ENCODE measurements around the gene LCE1B.

LCE1B gene

GRCh38 chr1:152811671-152812070 lies at the start of gene LCE1B:
Gene LCE1B, plus strand, starts transcription at chr1:152811971. Its CDS starts 476 bp downstream, at chr1:152812447.
- Histone ChIP-seq H3K4me1 (ENCODE audit: insufficient read depth, low read length) (no peaks in the 10 kb centered on the region), H3K27me3 (ENCODE audit: control insufficient read depth in 1 of 2, insufficient read depth in 2 of 2, low read length in 2 of 2) (no peaks in the 10 kb centered on the region), H3K27ac (ENCODE audit: low read depth, low read length) (no peak within 1 kb of the TSS), H3K4me3 (ENCODE audit: low read depth in 1 of 2, low read length in 2 of 2) (no peak within 1 kb of the TSS), H3K9me3 (ENCODE audit: low read length) (no peaks in the 10 kb centered on the region), H3K9ac (ENCODE audit: low read length) (no peak within 1 kb of the TSS), H3K36me3 (ENCODE audit: insufficient read depth, low read length) (no peaks in the 10 kb centered on the region)

GRCh38 chr1:152768847-152769533 lies 42.8 kb upstream of the LCE1B start:
- Histone ChIP-seq H3K36me3 (ENCODE audit: insufficient read depth, low read length) (no peaks in the 10 kb centered on the region), H3K9me3 (ENCODE audit: low read length) (no peaks in the 10 kb centered on the region), H3K27me3 (ENCODE audit: control insufficient read depth in 1 of 2, insufficient read depth in 2 of 2, low read length in 2 of 2) (no peaks in the 10 kb centered on the region), H3K9ac (ENCODE audit: low read length) (no peak overlapping the region), H3K27ac (ENCODE audit: low read depth, low read length) (no peak overlapping the region), H3K4me1 (ENCODE audit: insufficient read depth, low read length) (no peaks in the 10 kb centered on the region), H3K4me3 (ENCODE audit: low read depth in 1 of 2, low read length in 2 of 2) (no peak overlapping the region)

- Histone ChIP-seq H3K4me3 (ENCODE audit: low read depth in 1 of 2, low read length in 2 of 2) (no peak overlapping the region), H3K27me3 (ENCODE audit: control insufficient read depth in 1 of 2, insufficient read depth in 2 of 2, low read length in 2 of 2) (no peaks in the 10 kb centered on the region)
These were observed 41.4 kb upstream of the LCE1B start for GRCh38 chr1:152770411-152770810.

GRCh38 chr1:152774875-152775274 lies 36.9 kb upstream of the LCE1B start, which contains the start of gene LCE1F:
Gene LCE1F, plus strand, starts transcription at chr1:152775140. Its CDS starts 1,232 bp downstream, at chr1:152776372.
- H3K4me1 ChIP-seq (ENCODE audit: insufficient read depth, low read length) = no peaks in the 10 kb centered on the region
- no peaks in the 10 kb centered on the region for H3K27me3 ChIP-seq (ENCODE audit: control insufficient read depth in 1 of 2, insufficient read depth in 2 of 2, low read length in 2 of 2)
- no peaks in the 10 kb centered on the region for H3K36me3 ChIP-seq (ENCODE audit: insufficient read depth, low read length)
- no peaks in the 10 kb centered on the region for H3K9me3 ChIP-seq (ENCODE audit: low read length)
- H3K27ac ChIP-seq (ENCODE audit: low read depth, low read length) = no peak within 1 kb of the TSS
- H3K9ac ChIP-seq (ENCODE audit: low read length) = no peak within 1 kb of the TSS
- no peak within 1 kb of the TSS for H3K4me3 ChIP-seq (ENCODE audit: low read depth in 1 of 2, low read length in 2 of 2)

More at GRCh38 chr1:152770411-152770810, 41.4 kb upstream of the LCE1B start:
- Histone ChIP-seq H3K27ac (ENCODE audit: low read depth, low read length) (no peak overlapping the region), H3K9ac (ENCODE audit: low read length) (no peak overlapping the region), H3K9me3 (ENCODE audit: low read length) (no peaks in the 10 kb centered on the region), H3K4me1 (ENCODE audit: insufficient read depth, low read length) (no peaks in the 10 kb centered on the region), H3K36me3 (ENCODE audit: insufficient read depth, low read length) (no peaks in the 10 kb centered on the region)

GRCh38 chr1:152776361-152776760 lies 35.4 kb upstream of the LCE1B start:
- no peaks in the 10 kb centered on the region for H3K36me3 ChIP-seq (ENCODE audit: insufficient read depth, low read length)

GRCh38 chr1:152777510-152778137 lies 34.1 kb upstream of the LCE1B start:
- Histone ChIP-seq H3K4me3 (ENCODE audit: low read depth in 1 of 2, low read length in 2 of 2) (no peak overlapping the region), H3K4me1 (ENCODE audit: insufficient read depth, low read length) (no peaks in the 10 kb centered on the region), H3K9me3 (ENCODE audit: low read length) (no peaks in the 10 kb centered on the region), H3K36me3 (ENCODE audit: insufficient read depth, low read length) (no peaks in the 10 kb centered on the region), H3K9ac (ENCODE audit: low read length) (no peak overlapping the region), H3K27ac (ENCODE audit: low read depth, low read length) (no peak overlapping the region), H3K27me3 (ENCODE audit: control insufficient read depth in 1 of 2, insufficient read depth in 2 of 2, low read length in 2 of 2) (no peaks in the 10 kb centered on the region)

More at GRCh38 chr1:152776361-152776760, 35.4 kb upstream of the LCE1B start:
- Histone ChIP-seq H3K9me3 (ENCODE audit: low read length) (no peaks in the 10 kb centered on the region), H3K4me1 (ENCODE audit: insufficient read depth, low read length) (no peaks in the 10 kb centered on the region), H3K27ac (ENCODE audit: low read depth, low read length) (no peak overlapping the region), H3K27me3 (ENCODE audit: control insufficient read depth in 1 of 2, insufficient read depth in 2 of 2, low read length in 2 of 2) (no peaks in the 10 kb centered on the region), H3K9ac (ENCODE audit: low read length) (no peak overlapping the region), H3K4me3 (ENCODE audit: low read depth in 1 of 2, low read length in 2 of 2) (no peak overlapping the region)

- no peaks in the 10 kb centered on the region for H3K9me3 ChIP-seq (ENCODE audit: low read length)
- H3K4me1 ChIP-seq (ENCODE audit: insufficient read depth, low read length) = no peaks in the 10 kb centered on the region
- no peak overlapping the region for H3K4me3 ChIP-seq (ENCODE audit: low read depth in 1 of 2, low read length in 2 of 2)
- H3K27ac ChIP-seq (ENCODE audit: low read depth, low read length) = no peak overlapping the region
- H3K27me3 ChIP-seq (ENCODE audit: control insufficient read depth in 1 of 2, insufficient read depth in 2 of 2, low read length in 2 of 2) = no peaks in the 10 kb centered on the region
- H3K36me3 ChIP-seq (ENCODE audit: insufficient read depth, low read length) = no peaks in the 10 kb centered on the region
- H3K9ac ChIP-seq (ENCODE audit: low read length) = no peak overlapping the region
These were observed 28.7 kb upstream of the LCE1B start for GRCh38 chr1:152783095-152783494.

GRCh38 chr1:152786077-152786476 lies 25.7 kb upstream of the LCE1B start, which contains the start of gene LCE1E:
Gene LCE1E, plus strand, starts transcription at chr1:152786257. Its CDS starts 1,043 bp downstream, at chr1:152787300.
- Histone ChIP-seq H3K4me1 (ENCODE audit: insufficient read depth, low read length) (no peaks in the 10 kb centered on the region), H3K27ac (ENCODE audit: low read depth, low read length) (no peak within 1 kb of the TSS), H3K9ac (ENCODE audit: low read length) (no peak within 1 kb of the TSS), H3K27me3 (ENCODE audit: control insufficient read depth in 1 of 2, insufficient read depth in 2 of 2, low read length in 2 of 2) (no peaks in the 10 kb centered on the region), H3K36me3 (ENCODE audit: insufficient read depth, low read length) (no peaks in the 10 kb centered on the region), H3K9me3 (ENCODE audit: low read length) (no peaks in the 10 kb centered on the region), H3K4me3 (ENCODE audit: low read depth in 1 of 2, low read length in 2 of 2) (no peak within 1 kb of the TSS)

- no peak overlapping the region for H3K4me3 ChIP-seq (ENCODE audit: low read depth in 1 of 2, low read length in 2 of 2)
- no peak overlapping the region for H3K27ac ChIP-seq (ENCODE audit: low read depth, low read length)
- H3K9ac ChIP-seq (ENCODE audit: low read length) = no peak overlapping the region
These were observed 16.1 kb upstream of the LCE1B start for GRCh38 chr1:152795686-152796085.

GRCh38 chr1:152796421-152796820 lies 15.3 kb upstream of the LCE1B start, which contains the start of gene LCE1D:
Gene LCE1D, plus strand, starts transcription at chr1:152796721. Its CDS starts 1,074 bp downstream, at chr1:152797795.
- H3K27me3 ChIP-seq (ENCODE audit: control insufficient read depth in 1 of 2, insufficient read depth in 2 of 2, low read length in 2 of 2) = no peaks in the 10 kb centered on the region
- no peak within 1 kb of the TSS for H3K4me3 ChIP-seq (ENCODE audit: low read depth in 1 of 2, low read length in 2 of 2)
- H3K9ac ChIP-seq (ENCODE audit: low read length) = no peak within 1 kb of the TSS
- H3K4me1 ChIP-seq (ENCODE audit: insufficient read depth, low read length) = no peaks in the 10 kb centered on the region
- no peaks in the 10 kb centered on the region for H3K36me3 ChIP-seq (ENCODE audit: insufficient read depth, low read length)
- H3K9me3 ChIP-seq (ENCODE audit: low read length) = no peaks in the 10 kb centered on the region
- H3K27ac ChIP-seq (ENCODE audit: low read depth, low read length) = no peak within 1 kb of the TSS

More at GRCh38 chr1:152795686-152796085, 16.1 kb upstream of the LCE1B start:
- no peaks in the 10 kb centered on the region for H3K36me3 ChIP-seq (ENCODE audit: insufficient read depth, low read length)
- no peaks in the 10 kb centered on the region for H3K9me3 ChIP-seq (ENCODE audit: low read length)
- H3K27me3 ChIP-seq (ENCODE audit: control insufficient read depth in 1 of 2, insufficient read depth in 2 of 2, low read length in 2 of 2) = no peaks in the 10 kb centered on the region
- H3K4me1 ChIP-seq (ENCODE audit: insufficient read depth, low read length) = no peaks in the 10 kb centered on the region

- Histone ChIP-seq H3K36me3 (ENCODE audit: insufficient read depth, low read length) (no peaks in the 10 kb centered on the region), H3K9ac (ENCODE audit: low read length) (no peak overlapping the region), H3K4me1 (ENCODE audit: insufficient read depth, low read length) (no peaks in the 10 kb centered on the region), H3K4me3 (ENCODE audit: low read depth in 1 of 2, low read length in 2 of 2) (no peak overlapping the region), H3K9me3 (ENCODE audit: low read length) (no peaks in the 10 kb centered on the region), H3K27me3 (ENCODE audit: control insufficient read depth in 1 of 2, insufficient read depth in 2 of 2, low read length in 2 of 2) (no peaks in the 10 kb centered on the region), H3K27ac (ENCODE audit: low read depth, low read length) (no peak overlapping the region)
These were observed 10.4 kb upstream of the LCE1B start for GRCh38 chr1:152801333-152801732.
